GM12873 (cell line): ENCODE data around the gene LRRC61.

Experiments
- TF ChIP-seq, protein P1 (sequence below): IDR thresholded peaks from 2 replicates; pipeline ENCODE4 v1.5.1; 2012; ENCODE audit warnings: low read depth, mild to moderate bottlenecking, moderate library complexity, low read length, control low read depth; ENCODE audit not compliant: insufficient read depth; ENCODE audit errors: missing control alignments

LRRC61 gene, protein sequence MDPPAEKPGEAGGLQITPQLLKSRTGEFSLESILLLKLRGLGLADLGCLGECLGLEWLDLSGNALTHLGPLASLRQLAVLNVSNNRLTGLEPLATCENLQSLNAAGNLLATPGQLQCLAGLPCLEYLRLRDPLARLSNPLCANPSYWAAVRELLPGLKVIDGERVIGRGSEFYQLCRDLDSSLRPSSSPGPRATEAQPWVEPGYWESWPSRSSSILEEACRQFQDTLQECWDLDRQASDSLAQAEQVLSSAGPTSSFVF

DNA sequence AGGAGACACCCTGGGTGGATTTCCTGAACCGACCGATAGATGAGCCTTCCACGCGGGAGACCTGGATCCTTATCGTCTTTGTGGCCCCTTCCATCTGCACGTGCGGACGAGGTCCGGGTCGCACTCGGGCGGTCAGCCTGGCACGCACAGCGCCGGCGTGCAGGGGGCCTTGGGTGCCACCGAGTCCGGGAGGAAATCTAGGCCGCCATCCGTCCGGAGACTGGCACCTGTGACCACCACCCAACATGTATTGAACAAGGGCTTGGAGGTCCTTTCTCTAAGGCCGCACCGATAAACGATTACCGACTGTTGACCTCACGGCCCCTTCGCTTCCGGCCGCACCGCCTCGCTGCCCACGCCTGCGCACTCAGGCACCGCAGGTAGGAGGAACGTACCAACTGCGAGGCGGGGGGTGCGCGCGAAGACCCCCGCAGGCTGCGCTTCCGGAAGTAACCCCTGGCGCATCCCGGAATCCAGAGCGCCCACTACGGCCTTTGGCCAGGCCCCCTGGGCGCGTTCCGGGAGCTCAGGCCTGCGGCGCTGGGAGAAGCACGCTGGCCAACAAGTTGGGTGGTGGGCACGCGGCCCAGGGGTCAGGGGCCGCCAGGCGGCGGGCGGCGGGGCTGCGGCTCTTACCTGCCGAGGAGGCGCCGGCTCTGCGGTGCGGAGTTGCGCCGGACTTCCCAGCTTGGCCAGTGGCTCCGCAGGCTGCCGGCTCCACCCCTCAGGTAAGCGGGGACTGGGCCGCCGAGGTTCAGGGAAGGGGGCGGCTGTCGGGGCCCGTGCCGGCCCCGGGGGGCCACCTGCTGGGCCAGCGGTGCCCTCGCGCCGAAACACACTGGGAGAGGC, at the start of gene LRRC61, which contains the start of gene ACTR3C:
Gene LRRC61, plus strand, starts transcription at position 523 of the 849 bp plus-strand sequence. CDS start 13,507 bp downstream, outside the sequence.
Gene ACTR3C, minus strand, starts transcription at position 713 of the 849 bp plus-strand sequence. CDS start 28,249 bp downstream, outside the sequence.
- TF ChIP-seq, protein P1, sequence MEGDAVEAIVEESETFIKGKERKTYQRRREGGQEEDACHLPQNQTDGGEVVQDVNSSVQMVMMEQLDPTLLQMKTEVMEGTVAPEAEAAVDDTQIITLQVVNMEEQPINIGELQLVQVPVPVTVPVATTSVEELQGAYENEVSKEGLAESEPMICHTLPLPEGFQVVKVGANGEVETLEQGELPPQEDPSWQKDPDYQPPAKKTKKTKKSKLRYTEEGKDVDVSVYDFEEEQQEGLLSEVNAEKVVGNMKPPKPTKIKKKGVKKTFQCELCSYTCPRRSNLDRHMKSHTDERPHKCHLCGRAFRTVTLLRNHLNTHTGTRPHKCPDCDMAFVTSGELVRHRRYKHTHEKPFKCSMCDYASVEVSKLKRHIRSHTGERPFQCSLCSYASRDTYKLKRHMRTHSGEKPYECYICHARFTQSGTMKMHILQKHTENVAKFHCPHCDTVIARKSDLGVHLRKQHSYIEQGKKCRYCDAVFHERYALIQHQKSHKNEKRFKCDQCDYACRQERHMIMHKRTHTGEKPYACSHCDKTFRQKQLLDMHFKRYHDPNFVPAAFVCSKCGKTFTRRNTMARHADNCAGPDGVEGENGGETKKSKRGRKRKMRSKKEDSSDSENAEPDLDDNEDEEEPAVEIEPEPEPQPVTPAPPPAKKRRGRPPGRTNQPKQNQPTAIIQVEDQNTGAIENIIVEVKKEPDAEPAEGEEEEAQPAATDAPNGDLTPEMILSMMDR, result peak; percentile 25

DNA sequence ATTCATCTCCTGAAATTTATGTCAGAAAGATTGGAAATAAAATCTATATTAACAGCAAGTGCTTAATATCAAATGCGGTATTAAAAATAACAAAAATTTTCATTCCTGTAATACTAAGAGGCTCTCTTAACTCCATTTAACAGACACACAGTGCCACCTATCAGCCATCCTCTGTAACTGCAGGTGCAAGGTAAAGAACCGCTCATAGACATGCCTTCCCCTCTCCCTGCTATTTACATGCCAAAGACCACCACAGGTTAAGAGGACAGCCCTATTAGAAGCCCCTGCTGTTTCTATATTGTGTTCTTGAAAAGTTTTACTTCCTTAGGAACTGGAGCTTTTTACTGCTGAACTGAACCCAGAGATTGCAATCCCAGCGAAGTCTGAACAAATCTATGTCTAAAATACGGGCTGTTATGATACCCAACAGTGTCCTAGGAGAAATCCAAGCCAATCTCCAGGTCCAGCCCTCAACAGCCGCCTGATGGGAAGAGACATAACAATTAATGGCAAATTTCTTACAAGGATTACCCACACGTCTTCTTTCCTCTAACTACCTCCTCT, 46.9 kb upstream of the LRRC61 start:
- TF ChIP-seq, protein P1, result peak; percentile 60

DNA sequence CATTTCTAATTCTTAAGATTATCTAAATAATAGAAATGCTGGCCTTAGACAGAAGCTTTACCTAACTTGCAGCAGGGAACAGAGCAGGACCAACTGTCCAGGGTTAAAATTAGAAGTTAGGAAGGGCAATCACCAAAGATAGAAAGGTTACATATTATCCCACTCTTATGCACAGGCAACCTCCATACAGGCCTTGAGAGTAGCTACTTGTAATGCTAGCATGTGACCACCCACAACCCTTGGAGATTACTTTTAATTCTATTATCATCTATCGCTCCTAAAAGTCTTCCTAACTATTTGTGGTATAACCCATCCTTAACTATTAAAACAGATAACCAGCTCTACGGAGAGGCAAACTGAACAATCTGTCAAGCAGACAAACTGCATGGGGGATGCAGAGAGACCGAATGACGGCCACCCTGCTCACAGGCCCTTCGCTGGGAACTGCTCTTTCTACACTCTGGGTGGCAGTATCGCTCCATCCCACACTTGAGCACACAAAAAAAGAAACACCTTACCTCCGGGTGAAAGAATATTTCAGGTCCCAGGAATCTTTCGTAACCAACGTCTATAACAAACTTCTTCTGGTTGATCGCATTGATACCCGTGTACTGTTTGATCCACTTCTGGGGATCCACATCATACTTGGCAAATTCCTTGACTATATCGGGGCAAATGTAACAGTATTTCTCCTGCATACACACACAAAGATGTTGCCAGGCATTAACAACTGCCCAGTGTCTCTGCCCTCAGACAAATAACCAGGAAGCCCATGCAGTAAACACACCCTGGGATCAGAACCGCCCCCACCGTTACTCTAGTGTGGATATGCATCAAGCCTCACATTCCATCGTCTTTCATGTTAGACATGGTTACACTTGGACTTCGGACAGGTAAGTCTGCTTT, 37.1 kb upstream of the LRRC61 start:
- TF ChIP-seq, protein P1, result peak; percentile 46

DNA sequence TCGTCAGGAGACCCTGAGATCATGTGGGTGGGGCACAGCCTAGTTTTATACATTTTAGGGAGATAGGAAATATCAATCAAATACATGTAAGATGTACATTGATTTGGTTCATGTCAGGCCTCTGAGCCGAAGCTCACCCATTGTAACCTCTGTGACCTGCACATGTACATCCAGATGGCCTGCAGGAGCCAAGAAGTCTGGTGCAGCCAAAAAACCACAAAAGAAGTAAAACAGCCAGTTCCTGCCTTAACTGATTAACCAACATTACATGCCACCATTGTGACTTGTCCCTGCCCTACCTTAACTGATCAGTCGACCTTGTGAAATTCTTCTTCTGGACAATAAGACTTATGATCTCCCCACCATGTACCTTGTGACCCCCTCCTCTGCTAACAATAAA, 16.0 kb upstream of the LRRC61 start:
- TF ChIP-seq, protein P1, result no peak

DNA sequence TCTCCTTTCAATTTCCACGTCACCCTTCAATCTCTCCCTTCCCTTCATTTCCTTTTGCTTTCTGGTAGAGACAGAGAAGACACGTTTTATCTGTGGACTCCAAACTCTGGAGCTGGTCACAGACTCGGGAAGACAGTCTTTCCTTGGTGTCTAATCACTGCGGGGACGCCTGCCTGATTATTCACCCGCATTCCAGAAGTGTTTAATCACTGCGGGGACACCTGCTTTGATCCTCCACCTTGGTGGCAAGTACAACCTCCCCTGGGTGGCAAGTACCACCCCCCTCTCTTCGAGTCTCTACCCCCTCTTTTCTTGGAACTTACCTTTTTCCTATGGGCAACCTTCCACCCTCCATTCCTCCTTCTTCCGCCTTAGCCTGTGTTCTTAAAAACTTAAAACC, 15.3 kb upstream of the LRRC61 start:
- TF ChIP-seq, protein P1, result no peak

DNA sequence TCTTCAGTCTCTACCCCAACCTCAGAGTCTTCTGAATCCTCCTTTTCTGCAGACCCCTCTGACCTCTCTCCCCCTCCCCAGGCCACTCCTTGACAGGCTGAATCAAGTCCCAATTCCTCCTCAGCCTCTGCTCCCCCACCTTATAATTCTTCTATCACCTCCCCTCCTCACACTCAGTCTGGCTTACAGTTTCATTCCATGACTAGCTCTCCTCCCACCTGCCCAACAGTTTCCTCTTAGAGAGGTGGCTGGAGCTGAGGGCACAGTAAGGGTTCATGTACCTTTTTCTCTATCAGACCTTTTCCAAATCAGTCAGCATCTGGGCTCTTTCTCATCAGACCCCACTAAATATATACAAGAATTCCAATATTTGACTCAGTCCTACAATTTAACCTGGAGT, 14.6 kb upstream of the LRRC61 start:
- TF ChIP-seq, protein P1, result no peak

DNA sequence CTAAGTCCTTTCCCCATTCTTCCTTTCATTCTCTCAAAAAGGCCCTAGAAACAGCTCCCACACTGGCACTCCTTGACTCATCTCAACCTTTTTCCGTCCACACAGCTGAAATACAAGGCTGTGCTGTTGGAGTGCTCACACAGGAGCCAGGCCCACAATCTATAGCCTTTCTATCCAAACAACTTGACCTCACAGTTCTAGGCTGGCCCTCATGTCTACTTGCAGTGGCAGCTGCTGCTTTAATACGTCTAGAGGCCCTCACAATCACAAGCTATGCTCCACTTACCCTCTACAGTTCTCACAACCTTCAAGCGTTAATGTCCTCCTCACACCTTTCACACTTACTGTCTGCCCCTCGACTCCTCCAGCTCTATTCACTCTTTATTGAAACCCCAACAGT, 12.0 kb upstream of the LRRC61 start:
- TF ChIP-seq, protein P1, result no peak
